GM23338 (cell line): ENCODE data around the gene IL19. TPM values are rescaled to one million over a fixed set of nuclear protein-coding genes. Genes with fewer than 3 reads are reported as not detected.

Experiments used
- ATAC-seq: fragments of 200-7000 bp; cut with Tn5 transposase; 3 replicates; pipeline ENCODE4 v1.9.1; 2020
- DNase-seq: peaks from one replicate; pipeline ENCODE4 v3.0.0-alpha.2; 2015; ENCODE audit warnings: low spot score
- H2AFZ ChIP-seq: fragments of 200-600 bp; sonication (generic); 2 replicates; pipeline ENCODE4 v1.8.0; 2016; ENCODE audit warnings: antibody characterized with exemption, mild to moderate bottlenecking, moderate library complexity
- H3F3A ChIP-seq: fragments of 200-600 bp; sonication (generic); replicated peaks from 2 replicates; pipeline ENCODE4 v1.8.0; 2017; ENCODE audit warnings: antibody characterized with exemption, mixed run types, low read depth
- H3K27ac ChIP-seq: fragments of 200-600 bp; sonication (generic); 2 replicates; pipeline ENCODE4 v1.6.1; 2016; ENCODE audit warnings: low read depth
- H3K27me3 ChIP-seq: fragments of 200-600 bp; sonication (generic); 2 replicates; pipeline ENCODE4 v1.8.0; 2016; ENCODE audit warnings: mild to moderate bottlenecking, mixed run types, moderate library complexity; ENCODE audit not compliant: insufficient read depth
- H3K36me3 ChIP-seq: fragments of 200-600 bp; sonication (generic); 2 replicates; pipeline ENCODE4 v1.8.0; 2016; ENCODE audit warnings: mild to moderate bottlenecking; ENCODE audit not compliant: insufficient read depth
- H3K4me1 ChIP-seq: fragments of 200-600 bp; sonication (generic); 2 replicates; pipeline ENCODE4 v1.8.0; 2016; ENCODE audit warnings: mild to moderate bottlenecking, moderate library complexity; ENCODE audit not compliant: insufficient read depth
- H3K4me2 ChIP-seq: fragments of 200-600 bp; sonication (generic); 2 replicates; pipeline ENCODE4 v1.7.1; 2017; ENCODE audit warnings: mixed run types
- H3K4me3 ChIP-seq: fragments of 200-600 bp; sonication (generic); 2 replicates; pipeline ENCODE4 v1.6.1; 2016; ENCODE audit warnings: mixed run types
- H3K79me2 ChIP-seq: fragments of 200-600 bp; sonication (generic); replicated peaks from 2 replicates; pipeline ENCODE4 v1.8.0; 2017; ENCODE audit warnings: mild to moderate bottlenecking; ENCODE audit not compliant: insufficient read depth
- H3K9me2 ChIP-seq: fragments of 200-600 bp; sonication (generic); 2 replicates; pipeline ENCODE4 v1.8.0; 2017; ENCODE audit not compliant: insufficient read depth
- H4K20me1 ChIP-seq: fragments of 200-600 bp; sonication (generic); replicated peaks from 2 replicates; pipeline ENCODE4 v1.8.0; 2017; ENCODE audit warnings: mild to moderate bottlenecking; ENCODE audit not compliant: insufficient read depth
- H3K27ac Mint-ChIP-seq: 2 replicates; pipeline ENCODE4 v1.8.0; 2020; ENCODE audit warnings: inconsistent platforms, mild to moderate bottlenecking, moderate library complexity, mixed read lengths
- H3K27me3 Mint-ChIP-seq: 3 replicates; pipeline ENCODE4 v1.8.0; 2022; ENCODE audit warnings: low read depth, mild to moderate bottlenecking, moderate library complexity, mixed read lengths, inconsistent platforms; ENCODE audit not compliant: insufficient read depth, poor library complexity
- H3K36me3 Mint-ChIP-seq: 3 replicates; pipeline ENCODE4 v1.8.0; 2021; ENCODE audit warnings: low read depth, mild to moderate bottlenecking, inconsistent platforms, moderate library complexity, mixed read lengths
- H3K4me1 Mint-ChIP-seq: 3 replicates; pipeline ENCODE4 v1.8.0; 2020; ENCODE audit warnings: mild to moderate bottlenecking, inconsistent platforms, mixed read lengths
- H3K4me3 Mint-ChIP-seq: 3 replicates; pipeline ENCODE4 v1.8.0; 2021; ENCODE audit warnings: moderate library complexity, mild to moderate bottlenecking, inconsistent platforms, mixed read lengths
- H3K9me3 Mint-ChIP-seq: 3 replicates; pipeline ENCODE4 v1.8.0; 2020; ENCODE audit warnings: moderate library complexity, mild to moderate bottlenecking, inconsistent platforms, mixed read lengths
- CREB1 ChIP-seq: fragments of 250-450 bp; sonication (Bioruptor Pico); IDR thresholded peaks from 2 replicates; pipeline ENCODE4 v1.5.0; 2020; ENCODE audit warnings: low read depth, mild to moderate bottlenecking, moderate library complexity
- EZH2 ChIP-seq: fragments of 200-600 bp; sonication (generic); IDR thresholded peaks from one replicate; pipeline ENCODE4 v1.8.0; 2017; ENCODE audit warnings: antibody characterized with exemption, mild to moderate bottlenecking, low read depth; ENCODE audit not compliant: unreplicated experiment
- EZH2phosphoT487 ChIP-seq: fragments of 200-600 bp; sonication (generic); IDR thresholded peaks from one replicate; pipeline ENCODE4 v1.8.1; 2018; ENCODE audit warnings: antibody characterized with exemption; ENCODE audit not compliant: unreplicated experiment
- JUNB ChIP-seq: IDR thresholded peaks from one replicate; pipeline ENCODE4 v1.6.1; 2016; ENCODE audit warnings: antibody characterized with exemption; ENCODE audit not compliant: unreplicated experiment
- NANOG ChIP-seq: IDR thresholded peaks from 2 replicates; pipeline ENCODE4 v1.6.1; 2016; ENCODE audit warnings: antibody characterized with exemption, borderline replicate concordance
- POLR2AphosphoS5 ChIP-seq: IDR thresholded peaks from 2 replicates; pipeline ENCODE4 v1.6.1; 2016; ENCODE audit warnings: antibody characterized with exemption, low read depth
- STAT1 ChIP-seq: IDR thresholded peaks from one replicate; pipeline ENCODE4 v1.6.1; 2016; ENCODE audit warnings: antibody characterized with exemption; ENCODE audit not compliant: unreplicated experiment
- ZNF114 ChIP-seq: fragments of 250-450 bp; sonication (Bioruptor Pico); IDR thresholded peaks from 2 replicates; pipeline ENCODE4 v1.5.0; 2020; ENCODE audit warnings: mild to moderate bottlenecking, moderate library complexity
- ZNF331 ChIP-seq: fragments of 250-450 bp; sonication (Bioruptor Pico); IDR thresholded peaks from 2 replicates; pipeline ENCODE4 v1.5.0; 2020; ENCODE audit warnings: low read depth, mild to moderate bottlenecking, moderate library complexity
- polyA plus RNA-seq: library from polyadenylated mRNA; unstranded; fragments of >200 nt; fragmentation: Nextera tagmentation; extraction: Ambion mirVana; gene quantifications from 2 replicates; pipeline ENCODE4 v1.2.1, GENCODE V29; 2016
- total RNA-seq: library from RNA; depleted of rRNA; stranded (reverse); fragments of >200 nt; shearing (Covaris generic); gene quantifications from 2 replicates; pipeline ENCODE4 v1.2.3, GENCODE V29; 2014
- TF ChIP-seq, protein P1 (sequence below): IDR thresholded peaks from one replicate; pipeline ENCODE4 v1.6.1; 2018; ENCODE audit warnings: antibody characterized with exemption; ENCODE audit not compliant: unreplicated experiment
- TF ChIP-seq, protein P2 (sequence below): IDR thresholded peaks from 2 replicates; pipeline ENCODE4 v1.6.1; 2016; ENCODE audit warnings: antibody characterized with exemption
- TF ChIP-seq, protein P3 (sequence below), 2 experiments: fragments of 200-600 bp in 1 of 2; sonication (generic) in 1 of 2; conservative IDR thresholded peaks; 2 replicates each; pipeline versions ENCODE4 v1.5.1 to v1.6.1; 2016 to 2017; ENCODE audit warnings: antibody characterized with exemption in 2 of 2, low read depth in 2 of 2, mild to moderate bottlenecking in 2 of 2, moderate library complexity in 1 of 2
- TF ChIP-seq, protein P4 (sequence below): fragments of 250-450 bp; sonication (Bioruptor Pico); IDR thresholded peaks from 2 replicates; pipeline ENCODE4 v1.5.0; 2020; ENCODE audit warnings: mild to moderate bottlenecking, moderate library complexity

Gene IL19
- total and polyA plus RNA-seq, 2 experiments from 2014 or later, result not detected

DNA sequence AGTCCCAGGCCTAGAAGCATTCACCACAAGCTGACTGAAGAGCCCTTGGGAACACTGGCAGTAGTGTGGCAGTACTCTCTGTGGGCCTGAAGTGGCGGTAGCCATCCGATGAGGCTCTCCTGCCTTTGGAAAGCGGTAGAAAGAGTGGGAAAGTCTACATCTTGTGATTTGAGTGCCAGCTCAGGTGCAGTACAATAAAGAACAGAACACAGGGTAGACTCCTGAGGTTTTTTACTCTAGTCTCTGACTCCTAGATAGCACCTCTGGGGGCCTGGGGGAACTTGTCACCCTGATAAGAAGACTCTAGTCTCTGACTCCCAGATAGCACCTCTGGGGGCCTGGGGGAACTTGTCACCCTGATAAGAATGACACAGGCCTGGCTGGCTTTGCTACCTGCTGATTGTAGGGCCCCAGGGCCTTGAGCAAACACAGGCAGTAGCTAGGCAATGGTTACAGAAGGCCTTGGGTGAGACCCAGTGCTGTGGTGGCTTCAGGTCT, 76.8 kb downstream of the IL19 start:
- Mint-ChIP-seq H3K4me1 (no peaks in the 10 kb centered on the region), H3K36me3 (no peaks in the 10 kb centered on the region), H3K27ac (no peak overlapping the region), H3K4me3 (no peak overlapping the region), H3K27me3 (no peaks in the 10 kb centered on the region), H3K9me3 (peaks cover 10% of the 10 kb centered on the region; the same call in 2 of the 3 replicates)
- Histone ChIP-seq H3K27me3 (no peaks in the 10 kb centered on the region), H3K4me2 (no peak overlapping the region), H3K79me2 (no peaks in the 10 kb centered on the region), H4K20me1 (no peaks in the 10 kb centered on the region), H3K4me1 (no peaks in the 10 kb centered on the region), H3K4me3 (no peak overlapping the region), H3F3A (no peaks in the 10 kb centered on the region), H3K27ac (no peak overlapping the region), H2AFZ (no peak overlapping the region), H3K9me2 (no peaks in the 10 kb centered on the region), H3K36me3 (no peaks in the 10 kb centered on the region)
- TF ChIP-seq JUNB, result no peak
- TF ChIP-seq POLR2AphosphoS5, result no peak
- TF ChIP-seq EZH2phosphoT487, result no peak
- TF ChIP-seq CREB1 (CRISPR knock-in tag), result no peak
- TF ChIP-seq, protein P1, sequence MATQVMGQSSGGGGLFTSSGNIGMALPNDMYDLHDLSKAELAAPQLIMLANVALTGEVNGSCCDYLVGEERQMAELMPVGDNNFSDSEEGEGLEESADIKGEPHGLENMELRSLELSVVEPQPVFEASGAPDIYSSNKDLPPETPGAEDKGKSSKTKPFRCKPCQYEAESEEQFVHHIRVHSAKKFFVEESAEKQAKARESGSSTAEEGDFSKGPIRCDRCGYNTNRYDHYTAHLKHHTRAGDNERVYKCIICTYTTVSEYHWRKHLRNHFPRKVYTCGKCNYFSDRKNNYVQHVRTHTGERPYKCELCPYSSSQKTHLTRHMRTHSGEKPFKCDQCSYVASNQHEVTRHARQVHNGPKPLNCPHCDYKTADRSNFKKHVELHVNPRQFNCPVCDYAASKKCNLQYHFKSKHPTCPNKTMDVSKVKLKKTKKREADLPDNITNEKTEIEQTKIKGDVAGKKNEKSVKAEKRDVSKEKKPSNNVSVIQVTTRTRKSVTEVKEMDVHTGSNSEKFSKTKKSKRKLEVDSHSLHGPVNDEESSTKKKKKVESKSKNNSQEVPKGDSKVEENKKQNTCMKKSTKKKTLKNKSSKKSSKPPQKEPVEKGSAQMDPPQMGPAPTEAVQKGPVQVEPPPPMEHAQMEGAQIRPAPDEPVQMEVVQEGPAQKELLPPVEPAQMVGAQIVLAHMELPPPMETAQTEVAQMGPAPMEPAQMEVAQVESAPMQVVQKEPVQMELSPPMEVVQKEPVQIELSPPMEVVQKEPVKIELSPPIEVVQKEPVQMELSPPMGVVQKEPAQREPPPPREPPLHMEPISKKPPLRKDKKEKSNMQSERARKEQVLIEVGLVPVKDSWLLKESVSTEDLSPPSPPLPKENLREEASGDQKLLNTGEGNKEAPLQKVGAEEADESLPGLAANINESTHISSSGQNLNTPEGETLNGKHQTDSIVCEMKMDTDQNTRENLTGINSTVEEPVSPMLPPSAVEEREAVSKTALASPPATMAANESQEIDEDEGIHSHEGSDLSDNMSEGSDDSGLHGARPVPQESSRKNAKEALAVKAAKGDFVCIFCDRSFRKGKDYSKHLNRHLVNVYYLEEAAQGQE, result no peak
- TF ChIP-seq, protein P2, sequence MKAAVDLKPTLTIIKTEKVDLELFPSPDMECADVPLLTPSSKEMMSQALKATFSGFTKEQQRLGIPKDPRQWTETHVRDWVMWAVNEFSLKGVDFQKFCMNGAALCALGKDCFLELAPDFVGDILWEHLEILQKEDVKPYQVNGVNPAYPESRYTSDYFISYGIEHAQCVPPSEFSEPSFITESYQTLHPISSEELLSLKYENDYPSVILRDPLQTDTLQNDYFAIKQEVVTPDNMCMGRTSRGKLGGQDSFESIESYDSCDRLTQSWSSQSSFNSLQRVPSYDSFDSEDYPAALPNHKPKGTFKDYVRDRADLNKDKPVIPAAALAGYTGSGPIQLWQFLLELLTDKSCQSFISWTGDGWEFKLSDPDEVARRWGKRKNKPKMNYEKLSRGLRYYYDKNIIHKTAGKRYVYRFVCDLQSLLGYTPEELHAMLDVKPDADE, result no peak
- TF ChIP-seq EZH2, result no peak
- TF ChIP-seq, protein P3, sequence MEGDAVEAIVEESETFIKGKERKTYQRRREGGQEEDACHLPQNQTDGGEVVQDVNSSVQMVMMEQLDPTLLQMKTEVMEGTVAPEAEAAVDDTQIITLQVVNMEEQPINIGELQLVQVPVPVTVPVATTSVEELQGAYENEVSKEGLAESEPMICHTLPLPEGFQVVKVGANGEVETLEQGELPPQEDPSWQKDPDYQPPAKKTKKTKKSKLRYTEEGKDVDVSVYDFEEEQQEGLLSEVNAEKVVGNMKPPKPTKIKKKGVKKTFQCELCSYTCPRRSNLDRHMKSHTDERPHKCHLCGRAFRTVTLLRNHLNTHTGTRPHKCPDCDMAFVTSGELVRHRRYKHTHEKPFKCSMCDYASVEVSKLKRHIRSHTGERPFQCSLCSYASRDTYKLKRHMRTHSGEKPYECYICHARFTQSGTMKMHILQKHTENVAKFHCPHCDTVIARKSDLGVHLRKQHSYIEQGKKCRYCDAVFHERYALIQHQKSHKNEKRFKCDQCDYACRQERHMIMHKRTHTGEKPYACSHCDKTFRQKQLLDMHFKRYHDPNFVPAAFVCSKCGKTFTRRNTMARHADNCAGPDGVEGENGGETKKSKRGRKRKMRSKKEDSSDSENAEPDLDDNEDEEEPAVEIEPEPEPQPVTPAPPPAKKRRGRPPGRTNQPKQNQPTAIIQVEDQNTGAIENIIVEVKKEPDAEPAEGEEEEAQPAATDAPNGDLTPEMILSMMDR (conservative IDR thresholded peaks at IDR 0.05; ENCODE audit: low read depth in 2 of 2), result no peak
- TF ChIP-seq NANOG, result no peak
- no peak for TF ChIP-seq STAT1
- no peak for TF ChIP-seq ZNF331 (CRISPR knock-in tag)
- no peak for TF ChIP-seq ZNF114 (CRISPR knock-in tag)
- TF ChIP-seq, protein P4, sequence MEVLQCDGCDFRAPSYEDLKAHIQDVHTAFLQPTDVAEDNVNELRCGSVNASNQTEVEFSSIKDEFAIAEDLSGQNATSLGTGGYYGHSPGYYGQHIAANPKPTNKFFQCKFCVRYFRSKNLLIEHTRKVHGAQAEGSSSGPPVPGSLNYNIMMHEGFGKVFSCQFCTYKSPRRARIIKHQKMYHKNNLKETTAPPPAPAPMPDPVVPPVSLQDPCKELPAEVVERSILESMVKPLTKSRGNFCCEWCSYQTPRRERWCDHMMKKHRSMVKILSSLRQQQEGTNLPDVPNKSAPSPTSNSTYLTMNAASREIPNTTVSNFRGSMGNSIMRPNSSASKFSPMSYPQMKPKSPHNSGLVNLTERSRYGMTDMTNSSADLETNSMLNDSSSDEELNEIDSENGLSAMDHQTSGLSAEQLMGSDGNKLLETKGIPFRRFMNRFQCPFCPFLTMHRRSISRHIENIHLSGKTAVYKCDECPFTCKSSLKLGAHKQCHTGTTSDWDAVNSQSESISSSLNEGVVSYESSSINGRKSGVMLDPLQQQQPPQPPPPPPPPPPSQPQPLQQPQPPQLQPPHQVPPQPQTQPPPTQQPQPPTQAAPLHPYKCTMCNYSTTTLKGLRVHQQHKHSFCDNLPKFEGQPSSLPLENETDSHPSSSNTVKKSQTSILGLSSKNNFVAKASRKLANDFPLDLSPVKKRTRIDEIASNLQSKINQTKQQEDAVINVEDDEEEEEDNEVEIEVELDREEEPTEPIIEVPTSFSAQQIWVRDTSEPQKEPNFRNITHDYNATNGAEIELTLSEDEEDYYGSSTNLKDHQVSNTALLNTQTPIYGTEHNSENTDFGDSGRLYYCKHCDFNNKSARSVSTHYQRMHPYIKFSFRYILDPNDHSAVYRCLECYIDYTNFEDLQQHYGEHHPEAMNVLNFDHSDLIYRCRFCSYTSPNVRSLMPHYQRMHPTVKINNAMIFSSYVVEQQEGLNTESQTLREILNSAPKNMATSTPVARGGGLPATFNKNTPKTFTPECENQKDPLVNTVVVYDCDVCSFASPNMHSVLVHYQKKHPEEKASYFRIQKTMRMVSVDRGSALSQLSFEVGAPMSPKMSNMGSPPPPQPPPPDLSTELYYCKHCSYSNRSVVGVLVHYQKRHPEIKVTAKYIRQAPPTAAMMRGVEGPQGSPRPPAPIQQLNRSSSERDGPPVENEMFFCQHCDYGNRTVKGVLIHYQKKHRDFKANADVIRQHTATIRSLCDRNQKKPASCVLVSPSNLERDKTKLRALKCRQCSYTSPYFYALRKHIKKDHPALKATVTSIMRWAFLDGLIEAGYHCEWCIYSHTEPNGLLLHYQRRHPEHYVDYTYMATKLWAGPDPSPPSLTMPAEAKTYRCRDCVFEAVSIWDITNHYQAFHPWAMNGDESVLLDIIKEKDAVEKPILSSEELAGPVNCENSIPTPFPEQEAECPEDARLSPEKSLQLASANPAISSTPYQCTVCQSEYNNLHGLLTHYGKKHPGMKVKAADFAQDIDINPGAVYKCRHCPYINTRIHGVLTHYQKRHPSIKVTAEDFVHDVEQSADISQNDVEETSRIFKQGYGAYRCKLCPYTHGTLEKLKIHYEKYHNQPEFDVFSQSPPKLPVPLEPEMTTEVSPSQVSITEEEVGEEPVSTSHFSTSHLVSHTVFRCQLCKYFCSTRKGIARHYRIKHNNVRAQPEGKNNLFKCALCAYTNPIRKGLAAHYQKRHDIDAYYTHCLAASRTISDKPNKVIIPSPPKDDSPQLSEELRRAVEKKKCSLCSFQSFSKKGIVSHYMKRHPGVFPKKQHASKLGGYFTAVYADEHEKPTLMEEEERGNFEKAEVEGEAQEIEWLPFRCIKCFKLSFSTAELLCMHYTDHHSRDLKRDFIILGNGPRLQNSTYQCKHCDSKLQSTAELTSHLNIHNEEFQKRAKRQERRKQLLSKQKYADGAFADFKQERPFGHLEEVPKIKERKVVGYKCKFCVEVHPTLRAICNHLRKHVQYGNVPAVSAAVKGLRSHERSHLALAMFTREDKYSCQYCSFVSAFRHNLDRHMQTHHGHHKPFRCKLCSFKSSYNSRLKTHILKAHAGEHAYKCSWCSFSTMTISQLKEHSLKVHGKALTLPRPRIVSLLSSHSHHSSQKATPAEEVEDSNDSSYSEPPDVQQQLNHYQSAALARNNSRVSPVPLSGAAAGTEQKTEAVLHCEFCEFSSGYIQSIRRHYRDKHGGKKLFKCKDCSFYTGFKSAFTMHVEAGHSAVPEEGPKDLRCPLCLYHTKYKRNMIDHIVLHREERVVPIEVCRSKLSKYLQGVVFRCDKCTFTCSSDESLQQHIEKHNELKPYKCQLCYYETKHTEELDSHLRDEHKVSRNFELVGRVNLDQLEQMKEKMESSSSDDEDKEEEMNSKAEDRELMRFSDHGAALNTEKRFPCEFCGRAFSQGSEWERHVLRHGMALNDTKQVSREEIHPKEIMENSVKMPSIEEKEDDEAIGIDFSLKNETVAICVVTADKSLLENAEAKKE (CRISPR knock-in tag), result no peak
- ATAC-seq (no peak), DNase-seq (no peak)
